ENCODE results near the gene INSYN2A.

DNA sequence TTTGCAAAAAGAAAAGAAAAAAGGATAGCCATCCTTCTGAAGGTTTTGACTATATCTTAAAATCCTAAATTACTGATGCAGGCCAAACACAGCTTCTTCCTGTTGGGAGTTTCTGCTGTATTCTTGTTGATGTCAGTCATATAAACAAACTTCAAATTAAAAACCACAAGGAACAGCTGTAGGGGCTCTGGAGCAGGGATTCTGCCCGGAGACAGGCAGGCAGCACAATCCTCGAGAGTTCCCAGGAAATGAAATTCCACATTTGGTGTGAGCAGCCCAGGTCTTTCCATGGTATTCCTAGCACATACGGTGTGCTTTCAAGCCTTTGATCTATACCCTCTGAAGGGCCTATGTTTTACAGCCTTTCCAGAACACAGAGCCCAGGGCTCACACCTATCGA, 43.2 kb downstream of the INSYN2A start:
- no peak for TF ChIP-seq POLR2AphosphoS5 (IDR thresholded peaks at IDR 0.05; ENCODE audit: insufficient read depth, low read depth, low read length)
- no peak for TF ChIP-seq CTCF (IDR thresholded peaks at IDR 0.05; ENCODE audit: extremely low read depth in 1 of 2, insufficient read depth in 1 of 2, low read depth in 1 of 2, low read length in 2 of 2)
- no peak for TF ChIP-seq POLR2A (IDR thresholded peaks at IDR 0.05; ENCODE audit: low read depth, low read length)
- no peak for TF ChIP-seq JUN (IDR thresholded peaks at IDR 0.05; ENCODE audit: borderline replicate concordance, insufficient read depth, insufficient read length, low read depth)
